Measurements from ENCODE around the gene BCAT1.
"Not testable (repeated sequence)": the region's sequence is repeated elsewhere in the genome, so short reads cannot be mapped to it uniquely, and the experiment has no call there.

Gene BCAT1

DNA sequence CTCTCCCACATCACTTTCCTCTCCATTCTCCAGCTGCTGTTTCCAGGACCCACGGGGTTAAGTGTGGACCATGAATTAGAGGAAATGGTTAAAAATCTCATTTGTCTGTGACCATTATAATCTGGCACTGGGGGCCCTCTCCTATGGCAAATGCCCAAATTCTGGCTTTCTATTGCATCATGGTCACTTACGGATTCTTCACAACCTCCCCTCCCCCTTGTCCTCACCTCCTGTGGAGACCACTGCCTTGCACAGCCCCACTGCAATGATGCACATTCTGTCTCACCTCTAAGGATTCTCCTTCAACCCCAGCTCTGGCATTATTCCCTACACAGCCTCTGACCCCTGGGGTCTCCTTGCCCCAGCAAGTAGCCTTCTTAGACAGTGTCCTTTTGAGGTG lies 18.9 kb downstream of the BCAT1 start:
- intact Hi-C loops (cut with DNase I; ENCODE audit: low total_unique reads), result no loop called here
- Histone ChIP-seq H3K4me1 (no peaks in the 10 kb centered on the region), H3K4me3 (no peak overlapping the region), H3K9me3 (no peaks in the 10 kb centered on the region), H3K27ac (no peak overlapping the region), H3K36me3 (no peaks in the 10 kb centered on the region), H3K27me3 (no peaks in the 10 kb centered on the region)
- TF ChIP-seq, protein P1, sequence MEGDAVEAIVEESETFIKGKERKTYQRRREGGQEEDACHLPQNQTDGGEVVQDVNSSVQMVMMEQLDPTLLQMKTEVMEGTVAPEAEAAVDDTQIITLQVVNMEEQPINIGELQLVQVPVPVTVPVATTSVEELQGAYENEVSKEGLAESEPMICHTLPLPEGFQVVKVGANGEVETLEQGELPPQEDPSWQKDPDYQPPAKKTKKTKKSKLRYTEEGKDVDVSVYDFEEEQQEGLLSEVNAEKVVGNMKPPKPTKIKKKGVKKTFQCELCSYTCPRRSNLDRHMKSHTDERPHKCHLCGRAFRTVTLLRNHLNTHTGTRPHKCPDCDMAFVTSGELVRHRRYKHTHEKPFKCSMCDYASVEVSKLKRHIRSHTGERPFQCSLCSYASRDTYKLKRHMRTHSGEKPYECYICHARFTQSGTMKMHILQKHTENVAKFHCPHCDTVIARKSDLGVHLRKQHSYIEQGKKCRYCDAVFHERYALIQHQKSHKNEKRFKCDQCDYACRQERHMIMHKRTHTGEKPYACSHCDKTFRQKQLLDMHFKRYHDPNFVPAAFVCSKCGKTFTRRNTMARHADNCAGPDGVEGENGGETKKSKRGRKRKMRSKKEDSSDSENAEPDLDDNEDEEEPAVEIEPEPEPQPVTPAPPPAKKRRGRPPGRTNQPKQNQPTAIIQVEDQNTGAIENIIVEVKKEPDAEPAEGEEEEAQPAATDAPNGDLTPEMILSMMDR (IDR thresholded peaks at IDR 0.05), result no peak
- DNase-seq, result no peak

DNA sequence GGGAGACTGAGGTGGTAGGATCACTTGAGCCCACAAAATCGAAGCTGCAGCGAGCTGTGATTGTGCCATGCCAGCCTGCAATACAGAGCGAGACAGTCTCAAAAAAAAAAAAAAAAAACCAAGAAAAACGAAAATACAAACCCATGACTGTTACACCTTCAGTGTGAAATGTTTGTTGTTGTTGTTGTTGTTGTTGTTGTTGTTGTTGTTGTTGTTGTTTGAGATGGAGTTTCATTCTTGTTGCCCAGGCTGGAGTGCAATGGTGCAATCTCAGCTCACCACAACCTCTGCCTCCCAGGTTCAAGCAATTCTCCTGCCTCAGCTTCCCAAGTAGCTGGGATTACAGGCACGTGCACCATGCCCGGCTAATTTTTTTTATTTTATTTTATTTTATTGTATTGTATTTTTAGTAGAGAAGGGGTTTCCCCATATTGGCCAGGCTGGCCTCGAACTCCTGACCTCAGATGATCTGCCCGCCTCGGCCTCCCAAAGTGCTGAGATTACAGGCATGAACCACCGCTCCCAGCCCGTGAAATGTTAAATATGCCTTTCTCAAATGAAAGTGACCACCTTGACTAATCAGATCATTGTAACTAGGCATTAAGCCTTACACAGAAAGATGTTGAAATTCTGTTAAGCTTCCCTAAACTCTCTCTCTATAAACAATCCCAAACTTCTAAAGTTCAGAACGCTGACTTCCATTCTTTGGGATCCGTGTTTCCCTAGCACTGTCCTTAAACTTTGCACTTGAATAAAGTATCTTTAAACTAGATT lies 20.2 kb downstream of the BCAT1 start:
- H3K36me3 ChIP-seq; H3K4me1 ChIP-seq; H3K27ac ChIP-seq; H3K9me3 ChIP-seq; DNase-seq; H3K27me3 ChIP-seq; intact Hi-C loops (cut with DNase I; ENCODE audit: low total_unique reads); H3K4me3 ChIP-seq: not testable (repeated sequence)

DNA sequence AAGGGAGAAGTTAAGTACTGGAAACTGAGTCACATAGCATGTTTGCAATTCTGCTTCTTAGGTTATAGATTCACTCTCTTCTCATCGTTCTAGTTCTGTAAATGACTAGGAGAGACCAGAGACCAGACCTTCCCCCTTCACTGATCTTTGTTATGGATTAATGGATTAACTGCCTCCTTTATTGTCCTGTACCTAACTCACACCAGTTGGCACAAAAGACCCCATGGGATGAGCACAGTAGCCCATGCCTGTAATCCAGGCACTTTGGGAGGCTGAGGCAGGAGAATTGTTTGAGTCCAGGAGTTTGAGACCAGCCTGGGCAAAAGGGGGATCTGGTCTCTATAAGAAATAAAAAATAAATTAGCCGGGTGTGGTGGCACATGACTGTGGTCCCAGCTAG lies 20.8 kb downstream of the BCAT1 start:
- Histone ChIP-seq H3K4me1 (no peaks in the 10 kb centered on the region), H3K27ac (no peak overlapping the region), H3K36me3 (no peaks in the 10 kb centered on the region), H3K9me3 (no peaks in the 10 kb centered on the region), H3K27me3 (no peaks in the 10 kb centered on the region), H3K4me3 (no peak overlapping the region)
- intact Hi-C loops (cut with DNase I; ENCODE audit: low total_unique reads), result no loop called here
- no peak for DNase-seq
- TF ChIP-seq, protein P1 (IDR thresholded peaks at IDR 0.05), result no peak

DNA sequence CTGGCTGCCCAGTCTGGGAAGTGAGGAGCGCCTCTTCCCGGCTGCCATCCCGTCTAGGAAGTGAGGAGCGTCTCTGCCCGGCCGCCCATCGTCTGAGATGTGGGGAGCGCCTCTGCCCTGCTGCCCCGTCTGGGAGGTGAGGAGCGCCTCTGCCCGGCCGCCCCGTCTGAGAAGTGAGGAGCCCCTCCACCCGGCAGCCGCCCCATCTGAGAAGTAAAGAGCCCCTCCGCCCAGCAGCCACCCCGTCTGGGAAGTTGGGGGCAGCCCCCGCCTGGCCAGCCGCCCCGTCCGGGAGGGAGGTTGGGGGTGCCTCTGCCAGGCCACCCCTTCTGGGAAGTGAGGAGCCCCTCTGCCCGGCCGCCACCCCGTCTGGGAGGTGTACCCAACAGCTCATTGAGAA lies 22.8 kb downstream of the BCAT1 start:
- H3K27me3 ChIP-seq; H3K36me3 ChIP-seq; H3K27ac ChIP-seq; DNase-seq; H3K4me3 ChIP-seq; H3K9me3 ChIP-seq; intact Hi-C loops (cut with DNase I; ENCODE audit: low total_unique reads); H3K4me1 ChIP-seq: not testable (repeated sequence)

DNA sequence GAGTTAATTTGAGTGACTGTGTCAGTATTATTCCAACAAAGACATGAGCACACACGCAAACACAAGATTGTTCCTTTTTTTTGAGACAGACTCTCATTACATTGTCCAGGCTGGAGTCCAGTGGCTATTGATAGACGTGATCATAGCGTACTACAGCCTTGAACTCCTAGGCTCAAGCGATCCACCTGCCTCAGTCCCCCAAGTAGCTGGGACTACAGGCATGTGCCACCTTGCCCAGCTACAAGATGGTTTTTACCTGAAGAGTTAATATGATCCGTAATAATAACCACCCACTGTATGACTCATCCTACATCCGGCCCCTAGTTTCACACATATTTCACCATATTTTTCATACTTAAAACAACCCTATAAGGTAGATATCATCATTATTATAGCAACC lies 26.8 kb downstream of the BCAT1 start:
- H3K4me3 ChIP-seq, result no peak overlapping the region
- intact Hi-C loops (cut with DNase I; ENCODE audit: low total_unique reads), result no loop called here
- no peak overlapping the region for H3K27ac ChIP-seq
- TF ChIP-seq, protein P1 (IDR thresholded peaks at IDR 0.05), result no peak
- no peaks in the 10 kb centered on the region for H3K4me1 ChIP-seq
- DNase-seq, result no peak
- H3K36me3 ChIP-seq, result no peaks in the 10 kb centered on the region
- H3K27me3 ChIP-seq, result no peaks in the 10 kb centered on the region
- no peaks in the 10 kb centered on the region for H3K9me3 ChIP-seq

DNA sequence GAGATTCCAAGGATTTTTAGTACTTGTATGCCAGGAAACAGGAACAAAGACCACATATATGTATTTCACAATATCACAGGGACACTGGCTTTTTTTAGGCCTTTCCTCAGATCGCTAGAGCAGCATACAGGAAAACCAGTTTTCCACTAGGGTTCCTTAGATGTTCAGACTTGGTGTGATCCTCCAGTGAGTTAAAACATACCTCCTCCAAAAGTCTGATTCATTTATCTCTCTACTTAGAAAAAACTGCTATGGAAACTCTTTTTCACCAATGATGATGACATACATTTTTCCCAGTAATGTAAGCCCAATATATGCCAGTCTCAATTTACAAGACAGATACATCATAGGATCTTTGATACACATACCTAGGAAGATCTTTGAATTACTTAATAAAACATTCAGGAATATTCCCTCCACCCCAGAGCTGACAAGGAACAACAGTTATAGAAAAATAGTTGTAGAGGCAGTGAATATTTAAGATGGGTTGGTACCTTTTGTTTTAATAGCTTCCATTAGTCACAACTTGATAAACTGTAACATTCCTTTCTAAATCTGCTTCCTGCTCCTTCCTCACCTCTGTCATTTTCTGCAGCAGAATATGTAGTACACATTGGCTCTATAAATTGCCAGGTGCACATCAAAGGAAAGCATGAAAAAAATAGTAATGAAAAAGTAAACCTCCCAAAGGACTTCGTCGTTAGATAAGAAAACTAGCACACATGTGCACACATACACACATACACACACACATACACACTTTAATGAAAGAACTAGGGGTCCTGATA lies 27.5 kb downstream of the BCAT1 start:
- Histone ChIP-seq H3K27ac (no peak overlapping the region), H3K9me3 (no peaks in the 10 kb centered on the region), H3K4me3 (no peak overlapping the region), H3K4me1 (no peaks in the 10 kb centered on the region), H3K27me3 (no peaks in the 10 kb centered on the region), H3K36me3 (no peaks in the 10 kb centered on the region)
- DNase-seq, result no peak
- intact Hi-C loops (cut with DNase I; ENCODE audit: low total_unique reads), result no loop called here
- TF ChIP-seq, protein P1 (IDR thresholded peaks at IDR 0.05), result no peak
